Heart right ventricle (tissue), 16 donors: ENCODE data around the gene RASGRF2. TPM values are rescaled to one million over a fixed set of nuclear protein-coding genes. Genes with fewer than 3 reads are reported as not detected.

Source experiments
- ATAC-seq, 8 donors: fragments of 200-7000 bp; cut with Tn5 transposase; one replicate each; pipeline ENCODE4 v1.9.1; 2020; ENCODE audit warnings: mild to moderate bottlenecking in 8 of 8, moderate library complexity in 8 of 8, moderate number of reproducible peaks in 1 of 8
- DNase-seq, 2 donors: peaks; one replicate each; pipeline ENCODE4 v3.0.0-alpha.2; 2020
- H3K27ac ChIP-seq, 10 donors: fragments of 200-600 bp; sonication (generic) in 2 of 10; one replicate each; pipeline versions ENCODE4 v1.5.0 to v1.8.0; 2020 to 2022; ENCODE audit warnings: mild to moderate bottlenecking in 3 of 10
- H3K27me3 ChIP-seq, 7 donors: fragments of 200-600 bp; one replicate each; pipeline ENCODE4 v1.8.0; 2021 to 2022; ENCODE audit warnings: mild to moderate bottlenecking in 2 of 7
- H3K36me3 ChIP-seq, 9 donors: fragments of 200-600 bp; sonication (generic) in 1 of 9; one replicate each; pipeline versions ENCODE4 v1.5.0 to v1.8.0; 2020 to 2022; ENCODE audit warnings: mild to moderate bottlenecking in 2 of 9
- H3K4me1 ChIP-seq, 9 donors: fragments of 200-600 bp; sonication (generic) in 1 of 9; one replicate each; pipeline versions ENCODE4 v1.5.0 to v1.8.0; 2020 to 2022; ENCODE audit warnings: mild to moderate bottlenecking in 4 of 9
- H3K4me3 ChIP-seq, 10 donors: fragments of 200-600 bp; sonication (generic) in 2 of 10; one replicate each; pipeline versions ENCODE4 v1.5.0 to v1.8.0; 2020 to 2022; ENCODE audit warnings: mild to moderate bottlenecking in 7 of 10, moderate library complexity in 2 of 10
- H3K9me3 ChIP-seq, 11 donors: fragments of 200-600 bp in 10 of 11; sonication (generic) in 2 of 11; one replicate each; pipeline versions ENCODE4 v1.5.0 to v1.8.0; 2013 to 2022; ENCODE audit warnings: mild to moderate bottlenecking in 2 of 11, control low read depth in 1 of 11, moderate library complexity in 1 of 11
- CTCF ChIP-seq, 9 donors: fragments of 200-600 bp; sonication (generic) in 2 of 9; IDR thresholded peaks; one replicate each; pipeline versions ENCODE4 v1.5.0 to v1.8.0; 2021 to 2022; ENCODE audit warnings: antibody characterized with exemption in 9 of 9, mild to moderate bottlenecking in 5 of 9, moderate library complexity in 1 of 9
- whole genome bisulfite sequencing, 2 donors: extraction: QIAGEN DNeasy Blood & Tissue Kit; methylation state at CpG; one replicate each; pipeline ENCODE4 v1.1.7; 2013; ENCODE audit warnings: inconsistent platforms in 1 of 2; 5-methylcytosine and 5-hydroxymethylcytosine counted together
- intact Hi-C, 10 donors: fragments of 100-400 bp; cut with DNase I; formaldehyde crosslinking; loops; one replicate each; pipeline versions ENCODE4 v1.11.1 to v1.14.2; 2022
- polyA plus RNA-seq, 2 donors: library from polyadenylated mRNA; stranded (reverse); fragments of 200-250 nt; gene quantifications; one replicate each; pipeline ENCODE4 v1.2.3, GENCODE V29; 2013
- total RNA-seq, 10 donors: library from RNA; stranded (reverse); fragmentation: NEBNext Ultra II Directional in 3 of 10; extraction: Animal tissue kit (Norgen Biotek cat#: 25700) in 3 of 10; gene quantifications; one replicate each; pipeline versions ENCODE4 v1.2.1 to v1.2.4, GENCODE V29; 2021 to 2023
- donor health status: Arrhythmogenic right ventricular cardiomyopathy.
- donor health status: ischemic (EF 13 %, LVEDD 7.1; RV severe dilation, severe dysfunction).
- donor health status: healthy with polysubstance abuse.
- donor health status: DM: no; HTN: yes; CAD: no.
- donor health status: DM: no; HTN: no; CAD: no.
- donor health status: ischemic (EF 25% LVEDD 6.9; RV normal size, moderate dysfunction).
- donor health status: ischemic (EF 25% LVEDD 5.7; RV mildly dilated, moderate dysfunction).
- donor health status: healthy.
- donor health status: DM: yes; HTN: yes; CAD: no.
- donor health status: Ischemic cardiomyopathy.
- donor health status: ischemic (EF 35%, LVEDD 5.7; RV mildly dilated, moderate dysfunction).
- donor health status: nonischemic (EF 11% LVEDD 7.7; RV severe dilation, severe dysfunction).
- donor health status: DM: yes; HTN: yes; CAD: no.
- donor health status: PGD.
- donor health status: ischemic (EF 29% LVEDD 5.4; RV normal size, mild dysfunction).
- donor health status: nonischemic (EF 23%, LVEDD 6.1; RV moderate dilation, normal function).

Gene RASGRF2
- total and polyA plus RNA-seq, 12 donors, result 2.9 to 13.4 (median 6.8) TPM

DNA sequence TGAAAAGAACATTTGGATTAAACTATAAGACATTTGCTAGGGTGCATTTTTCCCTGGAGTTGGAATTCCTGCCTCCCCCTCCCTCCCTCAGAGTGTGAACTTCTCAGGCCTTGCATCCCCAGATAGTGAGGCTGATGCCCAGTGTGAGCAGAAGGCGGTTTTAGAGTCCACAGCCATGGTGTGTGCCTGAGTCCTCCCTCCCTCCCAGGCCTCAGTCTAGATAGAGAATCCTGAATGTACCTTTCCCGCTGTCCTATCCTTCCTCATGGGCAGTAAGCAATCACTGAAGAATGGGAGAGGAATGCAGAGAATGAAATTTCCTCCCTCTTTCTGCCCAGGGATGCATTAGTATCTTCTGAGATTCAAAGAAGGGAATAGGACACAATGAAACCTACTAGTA is 108.5 kb downstream of the RASGRF2 start:
- Histone ChIP-seq H3K9me3 (peaks cover 0 to 8% (median 0%) of the 10 kb centered on the region in 11 donors), H3K27me3 (no peaks in the 10 kb centered on the region), H3K4me3 (no peak overlapping the region), H3K27ac (peak overlapping the region; percentile 5 to 86 (median 62)), H3K4me1 (peaks cover 0 to 25% (median 0%) of the 10 kb centered on the region in 9 donors), H3K36me3 (peaks cover 0 to 13% (median 0%) of the 10 kb centered on the region in 9 donors)
- TF ChIP-seq CTCF (IDR thresholded peaks at IDR 0.05), result no peak
- intact Hi-C loops, result loop anchor here in 5 of 10 donors (5.0 kb wide), 2 partner anchors 61 to 106 kb away; partner anchors contain the start of gene RASGRF2 (in 5 of the 5)
- ATAC-seq, result no peak
- 80 to 86% methylated on average over 2 of the region's 2 CpGs for WGBS, 2 donors
- DNase-seq, result no peak

DNA sequence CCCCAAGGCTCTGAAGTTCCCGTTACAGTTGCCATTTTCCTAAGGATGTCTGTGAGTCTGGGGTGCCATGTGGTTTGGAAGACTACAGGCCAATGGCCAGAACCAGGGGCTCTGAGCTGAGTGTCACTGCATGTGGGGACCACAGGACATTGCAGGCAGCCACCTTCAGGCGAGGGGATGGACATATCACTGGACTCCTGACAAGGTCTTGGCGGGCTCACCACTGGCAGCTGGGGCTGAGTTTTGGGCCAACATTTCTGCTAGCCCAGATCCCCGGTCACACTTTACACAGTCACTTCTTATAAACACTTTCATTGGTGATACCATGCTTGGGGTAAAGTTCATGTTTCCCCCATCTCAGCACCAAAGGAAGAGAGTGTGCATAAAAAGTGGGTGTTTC is 109.8 kb downstream of the RASGRF2 start:
- ATAC-seq, result peak in 2 of 8 donors; percentile 20 to 42
- peaks cover 0 to 25% (median 0%) of the 10 kb centered on the region in 9 donors for H3K36me3 ChIP-seq
- WGBS, 2 donors, result 85 to 90% methylated on average over 4 of the region's 4 CpGs
- no peak overlapping the region for H3K4me3 ChIP-seq
- H3K4me1 ChIP-seq, result peaks cover 0 to 24% (median 0%) of the 10 kb centered on the region in 9 donors
- no peak for TF ChIP-seq CTCF (IDR thresholded peaks at IDR 0.05)
- no peaks in the 10 kb centered on the region for H3K27me3 ChIP-seq
- no peak for DNase-seq
- intact Hi-C loops, result loop anchor here in 5 of 10 donors (5.0 kb wide), 2 partner anchors 63 to 108 kb away; partner anchors contain the start of gene RASGRF2 (in 5 of the 5)
- no peaks in the 10 kb centered on the region for H3K9me3 ChIP-seq
- H3K27ac ChIP-seq, result peak overlapping the region in 3 of 10 donors; percentile 6 to 81 (median 77)

- no peak for ATAC-seq
- WGBS, 2 donors, result 90 to 93% methylated on average over 6 of the region's 6 CpGs
These were observed 110.5 kb downstream of the RASGRF2 start for GRCh38 chr5:81070571-81071255.

DNA sequence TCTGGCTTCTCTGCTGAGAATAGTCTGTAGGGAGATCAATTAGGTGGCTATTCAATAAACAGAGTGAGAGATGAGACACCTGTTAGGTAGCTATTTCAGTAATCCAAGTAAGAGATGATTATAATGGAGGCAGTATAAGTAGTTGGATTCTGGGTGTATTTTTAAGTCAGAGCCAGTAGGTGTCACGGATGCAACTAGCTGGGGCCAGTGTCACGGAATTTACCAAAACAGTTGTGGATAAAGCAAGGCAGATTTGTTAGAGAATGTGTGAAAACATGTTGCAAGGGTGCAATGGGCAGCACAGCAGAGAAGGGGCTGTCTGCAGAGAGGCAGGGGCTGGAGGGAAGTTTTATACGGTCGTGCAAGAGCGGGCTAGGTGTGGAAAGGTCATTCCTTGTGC is 114.9 kb downstream of the RASGRF2 start:
- H3K4me1 ChIP-seq, result peaks cover 0 to 10% (median 0%) of the 10 kb centered on the region in 9 donors
- 88 to 93% methylated on average over 5 of the region's 5 CpGs for WGBS, 2 donors
- intact Hi-C loops, result no loop called here

More at GRCh38 chr5:81070571-81071255, 110.5 kb downstream of the RASGRF2 start:
- no peaks in the 10 kb centered on the region for H3K27me3 ChIP-seq
- peak overlapping the region in 2 of 10 donors; percentile 6 to 81 for H3K27ac ChIP-seq
- peaks cover 0 to 28% (median 0%) of the 10 kb centered on the region in 9 donors for H3K36me3 ChIP-seq
- DNase-seq, result no peak
- H3K4me3 ChIP-seq, result no peak overlapping the region
- intact Hi-C loops, result no loop called here
- TF ChIP-seq CTCF (IDR thresholded peaks at IDR 0.05), result no peak
- peaks cover 0 to 17% (median 0%) of the 10 kb centered on the region in 9 donors for H3K4me1 ChIP-seq
- H3K9me3 ChIP-seq, result no peaks in the 10 kb centered on the region

More for the DNA sequence above, 114.9 kb downstream of the RASGRF2 start:
- peaks cover 0 to 43% (median 0%) of the 10 kb centered on the region in 9 donors for H3K36me3 ChIP-seq
- H3K9me3 ChIP-seq, result peaks cover 0 to 16% (median 10%) of the 10 kb centered on the region in 11 donors
- ATAC-seq (no peak), DNase-seq (no peak)
- TF ChIP-seq CTCF (IDR thresholded peaks at IDR 0.05), result no peak
- H3K4me3 ChIP-seq, result no peak overlapping the region
- no peak overlapping the region for H3K27ac ChIP-seq
- H3K27me3 ChIP-seq, result no peaks in the 10 kb centered on the region
